Measurements from ENCODE around the gene ZNF511.

Gene ZNF511

DNA sequence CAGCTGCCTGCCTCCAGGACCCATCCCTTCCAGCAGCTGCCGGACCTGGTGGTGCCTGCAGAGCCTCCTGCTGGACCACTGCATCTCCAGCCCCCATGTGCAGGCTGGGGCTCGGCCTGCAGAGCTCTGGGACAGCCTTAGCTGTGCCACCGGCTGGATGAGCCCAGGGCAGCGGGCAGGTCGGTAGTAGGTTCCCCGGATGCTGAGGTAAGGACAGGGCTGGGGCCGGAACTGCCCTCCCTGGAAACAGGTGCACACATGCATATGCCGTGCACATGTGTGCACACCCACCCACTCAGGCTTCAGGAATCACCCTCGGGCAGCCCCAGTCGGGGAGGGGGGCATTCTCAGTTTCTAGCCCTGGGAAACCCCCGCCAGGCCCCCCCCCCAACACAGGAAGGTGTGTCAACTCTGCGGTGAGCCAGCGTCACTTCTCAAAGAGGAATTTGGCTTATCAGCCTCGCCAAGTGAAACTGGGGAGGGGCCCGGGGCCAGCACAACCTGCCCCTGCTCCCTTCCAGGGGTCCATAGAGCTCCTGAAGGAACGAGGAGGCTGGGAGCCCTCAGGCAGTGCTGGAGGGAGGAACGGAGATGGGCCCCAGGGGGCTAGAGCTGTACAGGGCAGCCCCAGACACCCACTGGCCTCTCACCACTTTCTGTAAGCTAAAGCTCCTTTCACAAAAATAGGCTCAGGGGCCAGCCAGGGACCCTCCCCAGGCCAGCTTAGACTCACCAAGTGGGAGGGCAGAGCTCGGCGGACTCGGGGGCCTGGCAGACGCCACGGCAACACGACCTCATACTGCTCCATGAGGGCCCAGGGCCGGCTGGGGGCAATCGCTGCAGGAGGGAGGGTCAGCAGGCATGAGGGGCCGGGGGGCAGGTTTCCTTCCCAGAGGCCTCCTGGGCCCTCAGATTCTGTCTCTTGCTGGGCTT lies 33.7 kb upstream of the ZNF511 start:
- no peak for DNase-seq

DNA sequence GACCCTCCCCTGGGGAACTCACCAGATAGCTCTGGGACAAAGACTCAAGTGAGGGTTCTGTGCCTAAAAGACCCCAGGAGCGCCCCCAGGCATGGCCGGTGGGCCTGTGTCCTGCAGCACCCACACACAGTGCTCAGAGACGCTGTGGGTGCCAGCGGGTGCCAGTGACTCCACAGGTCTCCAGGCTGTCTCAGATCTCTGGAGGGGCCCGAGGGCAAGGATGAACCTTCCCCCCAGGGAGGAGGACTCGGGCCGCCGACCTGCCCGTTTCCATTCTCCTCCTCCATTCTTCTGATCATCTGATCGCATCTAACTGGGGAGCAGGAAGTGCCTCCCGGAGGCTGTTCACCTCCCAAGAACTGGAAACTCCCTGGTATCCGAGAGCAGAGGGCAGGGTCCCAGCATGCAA lies 33.0 kb upstream of the ZNF511 start:
- no peak for DNase-seq

DNA sequence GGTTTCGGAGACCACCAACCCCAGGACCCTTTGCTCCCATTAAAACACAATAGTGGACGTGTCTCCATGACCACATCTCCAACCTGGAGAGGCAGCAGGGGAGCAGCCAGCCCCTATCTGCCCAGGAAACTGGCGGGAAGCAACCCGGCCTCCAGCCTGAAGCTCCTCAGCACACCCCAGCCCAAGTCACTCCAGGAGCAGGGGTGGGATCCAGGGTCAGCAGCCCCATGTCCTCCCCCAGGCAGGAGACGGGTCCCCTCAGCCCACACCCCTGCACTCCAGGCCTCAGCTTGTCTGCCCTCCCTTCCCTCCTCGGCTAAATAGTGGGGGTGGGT lies 32.6 kb upstream of the ZNF511 start:
- DNase-seq = no peak

DNA sequence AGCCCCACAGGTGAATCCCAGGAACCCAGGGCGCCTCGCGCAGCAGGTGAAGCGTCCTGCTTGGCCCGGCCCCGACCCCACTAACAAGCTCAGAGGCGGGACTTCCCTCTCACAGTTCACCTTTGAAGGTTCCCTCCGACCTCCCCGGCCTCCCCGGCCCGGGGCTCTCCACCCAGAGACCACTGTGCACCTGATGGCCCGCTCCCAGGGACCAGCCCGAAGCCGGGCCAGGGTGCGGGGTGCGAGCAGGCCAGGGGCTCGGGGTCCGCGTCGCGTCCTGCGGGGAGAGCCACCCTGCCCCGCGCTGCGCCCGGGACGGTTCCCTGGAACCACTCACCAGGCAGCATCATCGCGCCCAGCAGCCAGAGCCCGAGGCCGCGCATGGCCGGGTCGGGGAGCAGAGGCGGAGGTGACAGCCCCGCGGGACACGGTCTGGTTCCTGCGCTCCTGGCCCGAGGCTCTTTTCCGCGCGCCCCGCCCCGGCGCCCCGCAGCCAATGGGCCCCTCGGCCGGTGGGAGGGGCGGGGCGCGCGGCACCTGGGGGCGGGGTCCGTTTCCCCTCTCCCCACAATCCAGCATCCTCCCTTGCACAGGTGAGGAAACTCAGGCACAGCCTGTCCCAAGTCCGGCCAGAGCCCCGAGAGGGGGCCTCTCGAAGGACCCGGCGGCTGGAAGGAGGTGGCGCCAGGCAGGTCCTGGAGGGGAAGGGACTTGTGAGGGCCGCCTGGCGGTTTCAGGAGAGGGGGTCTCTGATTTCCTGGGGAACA lies 32.1 kb upstream of the ZNF511 start, which contains the start of gene ADAM8:
TSS of gene ADAM8 (minus strand) at position 434 of the 767 bp plus-strand sequence. CDS start at position 383, 51 bp downstream.
- no peak for DNase-seq

DNA sequence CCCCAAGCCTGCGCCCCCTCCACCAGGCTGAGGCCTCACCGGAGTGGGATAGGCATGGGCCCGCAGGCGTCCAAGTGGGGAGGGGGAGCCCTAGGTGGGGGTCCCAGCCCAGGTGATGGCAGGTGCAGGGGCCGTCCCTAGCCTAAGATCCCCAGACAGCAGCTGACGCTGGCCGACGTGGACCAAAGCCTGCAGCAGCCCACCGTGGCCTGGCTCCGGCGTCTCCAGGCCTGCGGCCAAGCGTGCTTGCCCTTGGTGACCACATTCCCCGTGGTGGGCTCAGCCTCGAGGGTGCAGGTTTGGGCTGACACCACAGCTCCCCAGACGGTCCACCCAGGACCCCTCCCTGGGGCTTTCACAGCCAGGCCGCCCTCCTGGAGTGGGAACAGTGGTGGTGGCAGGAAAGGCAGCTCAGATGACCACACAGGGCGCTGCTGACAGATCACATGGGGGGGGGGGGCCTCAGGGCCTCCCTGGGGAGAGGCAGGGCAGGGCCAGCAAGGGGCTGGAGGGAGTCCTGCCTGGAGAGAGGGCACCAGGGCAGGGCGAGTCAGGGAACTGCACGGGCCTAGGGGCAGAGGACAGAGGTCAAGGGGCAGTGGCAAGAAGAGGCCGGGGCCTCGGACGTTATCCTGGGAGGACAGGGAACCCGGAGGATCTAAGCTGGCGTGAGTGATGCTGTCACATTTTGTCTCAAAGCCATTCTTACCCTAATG lies 31.3 kb upstream of the ZNF511 start:
- no peak for DNase-seq

DNA sequence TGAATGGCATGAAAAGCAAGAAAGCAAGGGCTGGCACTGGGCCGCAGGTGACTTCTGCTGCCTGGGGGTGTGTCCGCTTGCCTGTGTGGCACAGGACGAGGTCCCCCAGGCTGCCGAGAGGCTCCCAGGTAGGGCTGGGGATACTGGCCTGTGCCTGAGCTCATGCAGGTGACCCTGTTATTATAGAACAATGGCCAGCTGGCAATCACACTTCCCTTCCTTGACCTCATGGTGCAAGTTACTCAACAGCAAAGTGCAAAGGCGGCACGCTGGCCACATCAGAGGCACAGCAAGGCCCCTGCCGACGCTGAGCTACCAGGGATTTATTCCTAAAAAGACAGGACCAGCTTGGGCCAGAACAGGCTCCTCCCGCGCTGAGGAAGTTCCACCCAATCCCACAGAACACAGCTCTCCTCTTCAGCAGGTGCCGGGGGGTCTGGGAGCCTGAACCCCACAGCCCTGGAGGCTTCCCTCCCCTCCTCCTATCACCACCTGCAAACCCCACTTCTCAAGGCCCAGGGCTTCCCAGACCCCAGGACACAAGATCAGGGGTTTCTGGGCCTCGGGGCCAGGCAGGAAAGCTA lies 30.6 kb upstream of the ZNF511 start:
- no peak for DNase-seq

DNA sequence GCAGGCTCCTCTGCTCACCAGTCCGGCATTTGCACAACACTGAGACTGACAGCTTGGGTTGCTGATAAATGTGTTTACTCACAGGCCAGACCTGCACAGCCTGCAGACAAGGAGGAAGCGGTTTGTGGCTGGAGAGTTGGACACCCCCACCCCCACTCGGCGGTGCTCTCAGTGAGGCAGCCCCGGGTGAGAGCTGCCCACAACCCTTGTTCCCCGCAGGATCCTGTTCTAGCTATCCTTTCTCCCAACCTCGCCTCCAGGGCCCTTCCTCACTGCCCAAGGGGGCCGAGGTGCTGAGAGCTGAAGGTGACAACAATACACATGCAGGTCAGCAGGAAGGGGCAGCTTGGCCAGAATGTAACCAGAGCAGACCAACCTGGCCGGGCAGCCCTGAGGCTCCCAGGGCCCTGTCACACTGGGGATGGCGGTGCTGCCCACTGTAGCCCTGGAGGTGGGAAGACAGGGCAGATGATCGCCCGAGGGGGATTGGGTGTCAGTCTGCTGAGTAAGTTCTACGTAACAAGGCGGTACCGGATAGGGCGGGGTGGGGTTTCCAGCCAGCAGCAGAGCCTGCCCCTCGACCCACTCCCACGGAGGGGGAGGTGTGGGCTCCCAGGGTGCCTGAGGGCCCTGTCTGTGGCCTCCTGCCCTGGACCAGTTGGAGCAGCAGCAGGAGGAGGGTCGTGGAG lies 30.0 kb upstream of the ZNF511 start:
- no peak for DNase-seq

DNA sequence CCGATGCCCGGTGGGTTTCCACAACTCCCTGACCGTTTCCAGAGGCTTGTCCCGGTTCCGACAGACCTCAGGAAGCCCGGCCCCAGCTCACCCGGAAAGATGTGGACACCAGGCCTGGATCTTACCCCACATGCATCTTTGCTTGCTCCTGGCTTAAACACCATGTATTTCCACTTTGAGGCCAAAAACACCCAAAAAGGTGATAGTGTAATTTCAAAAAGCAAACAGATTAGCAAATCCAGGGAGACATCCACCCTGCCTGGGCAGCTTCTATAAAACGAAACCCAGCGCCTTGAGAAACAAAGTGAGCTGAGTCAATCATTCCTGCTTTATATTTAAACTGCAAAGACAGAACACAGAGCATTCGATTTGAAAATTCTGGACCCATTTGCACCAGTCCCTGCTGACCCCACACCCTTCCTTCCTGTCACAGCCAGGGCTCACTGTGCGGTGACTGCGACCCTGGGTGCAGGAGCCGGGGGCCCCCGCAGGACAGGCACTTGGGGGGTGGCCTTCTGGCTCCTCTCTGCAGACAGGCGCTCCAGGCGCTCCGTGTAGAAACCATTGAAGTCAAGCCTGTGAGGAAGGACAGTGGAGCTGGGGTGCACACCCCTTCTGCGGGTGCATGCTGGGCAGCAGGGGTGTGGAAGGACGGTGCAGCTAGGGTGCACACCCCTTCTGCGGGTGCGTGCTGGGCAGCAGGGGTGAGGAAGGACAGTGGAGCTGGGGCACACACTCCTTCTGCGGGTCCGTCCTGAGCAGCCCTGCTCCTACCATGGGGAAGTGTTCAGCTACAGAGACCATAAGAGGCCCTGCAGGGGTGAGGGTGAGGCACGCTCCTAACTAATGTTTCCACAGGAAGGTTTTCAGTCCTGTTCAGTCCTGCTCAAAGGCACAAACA lies 29.1 kb upstream of the ZNF511 start:
- no peak for DNase-seq

DNA sequence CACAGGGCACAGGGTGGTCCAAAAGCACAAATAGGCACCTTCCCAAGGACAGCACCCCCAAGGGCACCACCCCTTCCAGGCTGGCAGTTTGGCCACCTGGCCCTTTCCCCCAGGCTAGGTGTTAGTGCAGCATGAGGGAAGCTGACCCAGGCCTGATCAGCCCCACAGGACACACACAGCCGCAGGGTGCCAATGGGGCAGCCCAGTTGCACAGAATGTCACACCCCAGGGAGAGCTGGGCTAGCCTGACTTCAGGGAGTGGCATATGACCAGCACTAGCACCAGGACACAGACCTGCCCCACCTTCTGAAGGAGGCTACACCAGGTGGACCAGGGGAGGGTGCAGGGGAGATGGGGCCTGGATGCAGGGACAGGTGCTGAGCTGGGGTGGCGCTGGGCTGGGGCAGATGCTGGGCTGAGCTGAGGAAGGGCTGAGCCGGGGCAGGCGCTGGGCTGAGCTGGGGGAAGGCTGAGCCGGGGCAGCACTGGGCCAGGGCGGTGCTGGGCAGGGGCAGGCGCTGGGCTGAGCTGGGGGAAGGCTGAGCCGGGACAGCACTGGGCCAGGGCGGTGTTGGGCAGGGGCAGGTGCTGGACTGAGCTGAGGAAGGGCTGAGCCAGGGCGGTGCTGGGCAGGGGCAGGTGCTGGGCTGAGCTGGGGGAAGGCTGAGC lies 28.2 kb upstream of the ZNF511 start:
- no peak for DNase-seq

DNA sequence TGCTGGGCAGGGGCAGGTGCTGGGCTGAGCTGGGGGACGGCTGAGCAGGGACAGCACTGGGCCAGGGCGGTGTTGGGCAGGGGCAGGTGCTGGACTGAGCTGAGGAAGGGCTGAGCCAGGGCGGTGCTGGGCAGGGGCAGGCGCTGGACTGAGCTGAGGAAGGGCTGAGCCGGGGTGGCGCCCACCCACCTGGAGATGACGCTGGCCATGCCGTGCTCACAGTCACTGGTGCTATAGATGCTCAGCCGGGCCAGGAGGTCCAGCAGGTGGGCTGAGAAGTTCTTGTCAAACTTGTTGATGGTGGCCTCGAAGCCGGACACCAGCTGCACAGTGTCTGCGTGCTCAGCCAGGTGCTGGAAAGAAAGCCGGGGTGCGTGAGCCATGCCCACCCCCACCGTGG lies 27.6 kb upstream of the ZNF511 start:
- DNase-seq = no peak

DNA sequence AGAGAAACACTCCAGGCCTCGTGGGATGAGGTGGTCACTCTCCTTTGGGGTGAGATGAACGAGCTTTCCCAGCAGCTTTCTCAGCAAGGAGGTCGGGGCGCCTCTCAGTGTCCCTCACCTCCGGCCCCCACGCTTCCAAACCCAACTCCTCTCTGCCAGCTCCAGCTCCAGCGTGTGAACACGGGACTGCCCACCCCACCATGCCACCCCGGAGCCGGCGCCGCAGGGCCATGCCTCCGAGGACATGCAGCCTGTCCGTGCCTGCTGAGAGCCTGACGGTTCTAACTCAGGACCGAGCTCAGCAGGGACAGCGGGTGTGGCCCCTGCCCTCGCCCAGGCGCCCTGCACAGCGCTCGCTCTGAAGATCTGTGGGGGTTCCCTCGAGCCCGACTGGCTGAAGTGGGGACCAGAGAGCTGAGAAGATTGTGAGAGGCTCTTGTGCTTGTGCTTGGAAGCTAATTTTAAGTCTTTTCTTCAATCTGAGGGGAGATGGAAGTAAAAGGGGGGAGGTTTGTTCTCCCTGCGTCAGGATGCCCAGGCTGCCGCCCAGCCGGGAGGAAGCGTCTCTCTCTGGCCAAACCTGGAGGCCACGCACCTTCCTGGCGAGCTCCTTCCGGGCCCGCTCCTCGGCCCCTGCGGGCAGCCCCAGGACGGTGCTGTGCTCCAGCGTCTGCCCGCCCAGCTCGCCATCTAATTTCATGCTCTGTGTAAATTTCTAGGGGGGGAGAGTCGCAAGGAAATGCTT lies 26.9 kb upstream of the ZNF511 start:
- DNase-seq = no peak

DNA sequence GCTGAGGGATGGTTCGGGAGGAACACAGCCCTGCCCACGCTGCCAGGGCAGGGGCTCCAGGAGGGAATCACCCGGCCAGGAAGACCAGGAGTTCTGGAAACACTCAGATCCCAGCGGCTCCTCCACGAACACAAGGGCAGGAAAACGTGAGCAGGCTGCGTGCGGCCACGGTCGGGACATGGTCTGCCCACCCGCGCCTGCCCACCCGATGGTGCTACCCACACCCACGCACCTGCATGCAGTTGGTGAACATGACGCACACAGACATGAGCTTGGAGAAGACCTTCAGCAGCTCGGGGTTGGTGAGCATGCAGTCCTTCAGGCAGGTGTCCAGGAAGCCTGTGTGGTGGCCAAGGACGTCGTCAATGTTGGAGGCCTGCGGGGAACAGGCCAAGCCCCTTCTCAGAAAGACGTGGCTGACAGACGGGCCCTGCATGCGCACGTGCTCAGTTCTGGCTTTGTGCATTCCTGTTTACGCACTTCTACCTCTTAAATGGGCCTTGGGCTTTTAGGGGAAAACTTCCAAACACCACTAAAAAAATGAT lies 25.8 kb upstream of the ZNF511 start:
- DNase-seq = no peak

DNA sequence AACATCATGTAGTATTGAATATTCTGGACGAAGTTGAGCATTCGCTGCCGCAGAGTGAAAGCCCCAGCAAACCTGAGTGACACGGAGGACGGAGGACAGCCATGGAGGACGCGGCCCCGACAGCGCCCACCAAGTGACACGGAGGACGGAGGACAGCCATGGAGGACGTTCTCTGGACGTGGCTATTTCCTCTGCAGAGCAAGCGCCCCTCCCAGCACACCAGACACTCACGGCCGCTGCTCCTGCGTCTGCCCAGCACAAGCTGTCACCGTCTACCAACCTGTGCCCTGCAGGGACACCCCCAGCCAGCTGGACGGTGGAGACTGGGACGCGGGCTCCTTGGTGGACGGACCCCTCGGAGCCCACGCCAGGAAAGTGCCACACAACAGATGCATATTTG lies 24.8 kb upstream of the ZNF511 start:
- no peak for DNase-seq

DNA sequence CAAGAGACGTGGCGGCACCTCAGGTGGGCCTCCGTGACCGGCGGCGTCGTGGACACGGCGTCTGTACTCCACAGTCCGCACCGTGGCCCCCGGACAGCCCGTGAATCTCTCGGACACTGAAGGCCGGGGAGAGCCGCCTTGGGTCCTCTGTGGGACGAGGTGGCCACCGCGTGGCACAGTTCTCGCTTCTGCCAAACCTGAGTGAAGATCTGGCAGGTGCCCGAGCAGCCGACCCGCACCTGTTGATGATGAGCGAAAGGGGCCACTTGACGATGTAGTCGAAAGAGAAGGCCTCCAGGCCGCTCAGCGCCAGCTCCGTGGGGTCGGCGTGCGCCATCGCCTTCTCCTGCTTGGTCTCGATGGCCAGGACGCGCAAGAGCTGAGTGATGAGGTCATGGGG lies 23.5 kb upstream of the ZNF511 start:
- DNase-seq = no peak

DNA sequence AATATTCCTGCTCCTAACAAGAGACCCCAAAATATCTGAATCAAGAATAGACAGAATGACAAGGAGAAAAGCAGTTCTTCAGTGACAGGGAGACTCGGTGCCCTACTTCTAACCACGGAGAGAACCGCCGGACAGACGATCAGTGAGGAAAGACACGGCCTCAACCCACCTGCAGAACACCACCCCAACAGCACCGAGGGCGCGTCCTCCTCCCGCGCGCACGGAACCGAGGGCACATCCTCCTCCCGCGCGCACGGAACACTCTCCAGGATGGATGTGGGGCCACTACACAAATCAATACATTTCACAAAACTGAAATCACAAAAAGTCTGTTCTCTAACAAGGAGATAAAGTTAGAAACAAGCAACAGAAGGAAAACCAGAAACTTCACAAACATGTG lies 22.3 kb upstream of the ZNF511 start:
- DNase-seq = no peak

DNA sequence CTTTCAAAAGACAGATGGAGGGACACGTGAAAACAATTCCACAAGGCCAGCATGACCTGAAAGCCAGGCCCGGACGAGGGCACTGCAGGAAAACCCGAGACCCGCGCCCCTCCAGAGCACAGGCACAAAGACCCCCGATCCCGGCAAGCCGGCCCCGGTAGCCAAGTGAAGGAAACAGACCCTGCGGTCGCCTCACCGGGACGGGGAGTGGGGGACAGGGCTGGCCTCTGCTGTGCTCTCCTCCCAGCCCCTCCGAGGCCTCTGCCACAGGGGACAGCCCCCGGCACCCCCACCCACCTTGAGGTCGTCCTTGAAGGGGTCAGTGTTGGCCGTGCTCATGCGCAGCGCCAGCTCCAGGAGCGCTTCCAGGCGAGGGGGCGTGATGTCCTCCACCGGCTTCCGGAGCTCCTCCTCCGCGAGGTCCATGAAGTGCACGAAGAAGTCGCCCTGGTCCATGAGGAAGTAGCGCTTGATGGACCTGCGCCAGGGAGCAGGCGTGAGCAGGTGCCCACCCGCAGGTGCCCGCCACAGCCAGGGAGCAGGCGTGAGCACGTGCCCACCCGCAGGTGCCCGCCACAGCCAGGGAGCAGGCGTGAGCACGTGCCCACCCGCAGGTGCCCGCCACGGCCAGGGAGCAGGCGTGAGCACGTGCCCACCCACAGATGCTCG lies 20.7 kb upstream of the ZNF511 start:
- DNase-seq = no peak

DNA sequence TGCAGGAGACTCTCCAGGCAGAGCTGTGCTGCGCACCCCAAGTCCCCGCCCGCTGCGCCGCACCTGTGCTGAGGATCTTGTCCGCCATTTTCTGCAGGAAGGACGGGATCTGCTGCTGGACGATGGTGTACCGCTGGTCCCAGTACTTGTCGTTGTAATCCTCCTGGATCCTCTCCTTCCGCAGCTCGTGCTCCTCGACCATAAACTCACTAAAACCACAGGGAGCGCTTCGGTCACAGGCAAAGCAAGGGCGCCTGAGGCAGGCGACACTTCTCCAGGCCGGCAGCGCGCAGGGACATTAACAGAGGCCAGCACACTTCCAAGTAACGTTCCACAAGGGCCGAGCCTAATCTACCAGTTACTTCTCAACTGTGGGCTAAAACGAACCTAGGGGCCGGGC lies 19.0 kb upstream of the ZNF511 start:
- no peak for DNase-seq

DNA sequence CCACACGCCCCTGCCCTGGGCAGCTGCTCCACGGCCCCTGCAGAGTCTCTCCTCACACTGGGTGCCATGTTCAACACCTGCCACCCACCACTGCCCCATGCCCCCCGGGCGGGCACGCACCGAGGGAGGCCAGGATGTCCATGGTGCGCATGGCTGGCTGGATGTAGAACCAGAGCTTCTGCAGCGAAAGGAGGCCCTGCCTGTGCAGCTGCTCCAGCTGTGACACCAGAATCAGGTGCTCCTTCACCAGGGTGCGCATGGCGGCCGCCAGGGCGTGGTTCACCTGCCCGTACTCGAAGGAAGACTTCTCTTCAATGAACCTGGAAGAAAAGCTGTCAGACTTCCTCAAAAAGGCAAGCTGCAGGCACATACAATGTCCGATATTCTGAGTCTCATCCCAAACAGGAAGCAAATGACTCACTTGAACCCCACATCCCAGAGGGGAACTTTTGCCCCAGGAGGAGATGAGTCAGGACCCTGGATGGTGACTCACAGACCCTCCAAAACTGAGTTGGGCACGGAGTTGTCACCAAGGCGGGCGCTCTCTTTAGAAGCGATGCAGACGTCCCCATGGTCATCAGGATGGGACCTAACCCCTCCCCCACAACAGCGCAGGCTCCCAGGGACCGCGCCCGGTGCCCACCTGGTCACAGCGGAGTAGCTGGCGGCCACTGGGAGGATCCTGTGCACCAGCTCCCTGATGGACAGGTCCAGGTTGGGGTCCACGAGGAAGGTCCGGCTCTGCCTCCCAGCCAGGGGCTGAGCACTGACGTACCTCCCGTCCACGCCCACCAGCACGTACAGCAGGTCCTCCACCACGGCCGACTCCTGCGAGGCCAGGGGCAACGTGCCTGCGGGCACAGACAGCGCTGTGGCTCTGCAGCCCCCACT lies 15.6 kb upstream of the ZNF511 start:
- DNase-seq = peak; percentile 69
